PC-9 (cell line): Measurements from ENCODE around the gene EIF3B.

ENCODE experiments used
- EZH2 ChIP-seq: fragments of 200-600 bp; sonication (generic); IDR thresholded peaks from 2 replicates; pipeline ENCODE4 v1.8.0; 2017; ENCODE audit warnings: antibody characterized with exemption, low read depth
- TF ChIP-seq, protein P1 (sequence below): fragments of 200-600 bp; sonication (generic); conservative IDR thresholded peaks from 2 replicates; pipeline ENCODE4 v1.6.1; 2017; ENCODE audit warnings: mixed run types, antibody characterized with exemption, mild to moderate bottlenecking, moderate library complexity

DNA sequence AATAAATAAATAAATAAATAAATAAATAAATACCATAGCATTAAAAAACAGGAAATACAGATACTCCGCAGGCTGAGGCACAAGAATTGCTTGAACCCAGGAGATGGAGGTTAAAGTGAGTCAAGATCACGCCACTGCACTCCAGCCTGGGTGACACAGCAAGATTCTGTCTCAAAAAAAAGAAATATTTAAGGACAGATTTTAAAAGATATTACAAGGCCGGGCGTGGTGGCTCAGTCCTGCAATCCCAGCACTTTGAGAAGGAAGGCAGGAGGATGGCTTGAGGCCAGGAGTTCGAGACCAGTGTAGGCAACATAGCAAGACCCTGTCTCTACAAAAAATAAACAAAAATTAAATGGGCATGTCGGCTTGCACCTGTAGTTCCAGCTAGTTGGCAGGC, 22.9 kb upstream of the EIF3B start:
- no peak for TF ChIP-seq EZH2
- TF ChIP-seq, protein P1, sequence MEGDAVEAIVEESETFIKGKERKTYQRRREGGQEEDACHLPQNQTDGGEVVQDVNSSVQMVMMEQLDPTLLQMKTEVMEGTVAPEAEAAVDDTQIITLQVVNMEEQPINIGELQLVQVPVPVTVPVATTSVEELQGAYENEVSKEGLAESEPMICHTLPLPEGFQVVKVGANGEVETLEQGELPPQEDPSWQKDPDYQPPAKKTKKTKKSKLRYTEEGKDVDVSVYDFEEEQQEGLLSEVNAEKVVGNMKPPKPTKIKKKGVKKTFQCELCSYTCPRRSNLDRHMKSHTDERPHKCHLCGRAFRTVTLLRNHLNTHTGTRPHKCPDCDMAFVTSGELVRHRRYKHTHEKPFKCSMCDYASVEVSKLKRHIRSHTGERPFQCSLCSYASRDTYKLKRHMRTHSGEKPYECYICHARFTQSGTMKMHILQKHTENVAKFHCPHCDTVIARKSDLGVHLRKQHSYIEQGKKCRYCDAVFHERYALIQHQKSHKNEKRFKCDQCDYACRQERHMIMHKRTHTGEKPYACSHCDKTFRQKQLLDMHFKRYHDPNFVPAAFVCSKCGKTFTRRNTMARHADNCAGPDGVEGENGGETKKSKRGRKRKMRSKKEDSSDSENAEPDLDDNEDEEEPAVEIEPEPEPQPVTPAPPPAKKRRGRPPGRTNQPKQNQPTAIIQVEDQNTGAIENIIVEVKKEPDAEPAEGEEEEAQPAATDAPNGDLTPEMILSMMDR, result no peak
